NK-92 treated with Interleukin-12 subunit alpha and Interleukin-12 subunit beta, amount 100 ng/mL, for 24 hours (cell line): Measurements from ENCODE around the gene HOXA5.

Source experiments
- DNase-seq: peaks from one replicate; lab custom pipeline; 2025; lab: John Stamatoyannopoulos, UW

Gene HOXA5

GRCh38 chr7:27118580-27118979 is 24.9 kb downstream of the HOXA5 start:
- no peak for DNase-seq

GRCh38 chr7:27117887-27118491 is 25.5 kb downstream of the HOXA5 start:
- DNase-seq: no peak

DNA sequence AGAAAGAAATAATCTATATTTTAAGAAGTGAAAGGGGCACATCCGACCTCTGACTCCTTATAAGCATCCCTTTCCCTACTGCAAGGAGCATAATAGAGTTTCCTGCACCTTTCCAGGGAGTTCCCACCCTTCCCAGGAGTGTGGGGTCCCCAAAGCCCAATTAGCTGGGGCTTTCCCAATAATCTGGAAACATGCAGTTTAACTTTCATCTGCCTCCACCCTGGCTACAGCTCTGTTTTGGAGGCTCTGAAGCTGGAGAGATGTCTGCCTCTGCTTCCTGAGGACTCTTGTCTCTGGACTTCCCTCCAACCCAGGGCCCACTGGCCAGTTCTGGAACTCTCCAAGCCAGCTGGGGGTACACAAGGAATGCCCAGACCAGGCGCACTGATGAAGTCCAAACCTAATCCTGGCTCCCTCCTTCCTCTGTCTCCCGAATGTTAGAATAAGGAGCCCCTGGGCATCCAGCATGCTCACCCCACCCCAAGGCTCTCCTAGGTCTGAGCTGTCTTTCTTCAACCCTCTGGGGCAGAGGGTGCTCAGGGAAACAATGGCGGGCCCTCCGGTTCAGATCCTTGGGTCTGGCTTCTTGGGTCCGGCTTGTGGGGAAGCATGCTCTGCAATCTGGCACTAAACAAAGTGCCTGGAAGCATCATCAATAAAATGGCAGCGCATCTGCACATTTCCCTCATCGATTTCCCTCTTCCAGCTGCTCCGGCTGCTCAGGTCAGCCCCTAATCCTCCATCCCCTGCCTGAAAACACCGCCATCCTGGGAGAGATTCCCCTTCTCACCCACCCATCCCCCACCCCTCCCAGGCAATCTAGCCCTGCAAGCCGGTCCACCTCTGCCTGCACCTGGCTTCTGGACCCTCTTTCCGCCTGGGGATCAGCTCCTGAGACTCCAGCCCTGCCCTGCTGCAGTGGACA is 26.3 kb downstream of the HOXA5 start:
- DNase-seq: no peak

DNA sequence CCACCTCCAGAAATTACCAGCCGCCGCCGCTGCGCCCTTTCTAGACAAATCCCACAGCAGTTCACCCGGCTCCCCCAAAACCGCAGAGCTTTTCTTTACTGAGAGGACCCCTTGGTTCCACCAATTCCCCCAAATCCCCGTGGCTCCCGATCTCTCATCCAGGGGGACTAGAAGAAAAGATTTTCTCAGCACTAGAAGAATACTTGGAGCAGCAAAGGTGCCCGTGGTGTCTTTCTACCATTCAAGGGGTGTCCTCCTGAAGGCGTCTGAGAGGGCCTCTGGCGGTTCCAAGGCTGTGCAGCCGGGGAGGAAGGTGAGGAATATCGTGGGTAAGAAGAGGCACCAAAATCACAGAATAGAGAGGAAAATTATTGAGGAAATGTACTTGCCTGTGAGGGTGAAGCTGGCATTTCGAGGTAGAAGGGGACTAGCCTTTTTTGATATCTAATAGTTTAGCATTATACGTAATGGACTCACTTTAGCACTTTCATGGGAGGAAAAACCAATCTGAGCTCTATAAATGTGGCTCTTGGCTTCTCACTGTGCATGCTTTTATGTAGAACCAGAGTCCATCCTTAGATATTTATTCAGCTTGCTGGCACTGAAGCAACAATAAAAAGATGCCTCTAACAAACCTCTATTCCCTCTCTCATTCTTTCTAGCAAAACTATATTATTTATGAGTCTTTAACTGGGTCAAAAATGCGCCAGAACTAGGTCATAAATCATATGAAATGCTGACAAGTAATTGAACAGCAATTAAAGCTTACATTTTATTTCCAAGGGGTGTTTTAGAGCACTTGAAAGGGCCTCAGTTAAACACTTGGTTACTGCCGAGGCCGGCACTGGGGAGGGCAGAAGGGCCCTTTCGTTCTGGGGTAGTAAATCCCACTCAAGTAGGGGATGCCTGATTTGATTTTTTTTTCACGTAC is 27.2 kb downstream of the HOXA5 start:
- no peak for DNase-seq

DNA sequence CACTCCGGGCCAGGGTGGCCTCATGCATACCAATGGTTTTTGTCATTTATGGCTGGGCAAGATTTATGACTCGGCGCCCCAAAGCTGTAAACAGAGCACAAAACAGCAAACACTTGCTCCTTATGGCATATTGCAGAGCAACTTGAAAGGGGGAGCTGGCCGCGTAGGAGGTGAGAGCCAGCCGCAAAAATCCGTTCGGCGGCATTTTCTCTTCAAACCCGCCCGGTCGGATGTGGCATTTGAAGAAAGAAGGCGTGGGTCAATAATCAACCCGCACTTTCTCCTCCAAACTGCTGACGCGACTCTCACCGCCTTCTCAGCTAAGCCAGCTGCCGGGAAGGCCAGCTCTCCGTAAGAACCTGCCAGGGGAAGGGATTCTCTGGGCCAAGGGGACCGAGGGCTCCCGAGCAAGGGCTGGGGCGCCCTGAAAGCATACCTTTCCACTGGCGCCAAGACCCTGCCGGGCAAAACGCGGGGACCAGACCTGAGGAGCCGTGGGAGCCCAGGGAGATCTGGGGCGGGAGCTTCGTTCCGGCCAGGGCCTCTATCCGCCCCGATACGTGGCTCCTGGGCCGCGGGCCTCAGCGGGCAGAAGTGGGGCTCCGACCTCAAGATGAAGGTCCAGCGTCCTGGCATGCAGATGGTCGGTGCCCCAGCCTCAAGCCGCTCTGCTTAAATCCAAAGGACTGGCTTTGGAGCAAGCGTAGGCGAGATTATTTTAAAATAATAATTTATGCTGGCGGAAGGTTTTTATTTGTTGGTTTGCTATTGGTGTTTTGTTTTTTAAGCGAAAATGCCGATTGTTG is 28.1 kb downstream of the HOXA5 start:
- no peak for DNase-seq

- no peak for DNase-seq
Measured at GRCh38 chr7:27114881-27115220, 28.6 kb downstream of the HOXA5 start.

- no peak for DNase-seq
Measured at GRCh38 chr7:27113991-27114769, 29.3 kb downstream of the HOXA5 start.

DNA sequence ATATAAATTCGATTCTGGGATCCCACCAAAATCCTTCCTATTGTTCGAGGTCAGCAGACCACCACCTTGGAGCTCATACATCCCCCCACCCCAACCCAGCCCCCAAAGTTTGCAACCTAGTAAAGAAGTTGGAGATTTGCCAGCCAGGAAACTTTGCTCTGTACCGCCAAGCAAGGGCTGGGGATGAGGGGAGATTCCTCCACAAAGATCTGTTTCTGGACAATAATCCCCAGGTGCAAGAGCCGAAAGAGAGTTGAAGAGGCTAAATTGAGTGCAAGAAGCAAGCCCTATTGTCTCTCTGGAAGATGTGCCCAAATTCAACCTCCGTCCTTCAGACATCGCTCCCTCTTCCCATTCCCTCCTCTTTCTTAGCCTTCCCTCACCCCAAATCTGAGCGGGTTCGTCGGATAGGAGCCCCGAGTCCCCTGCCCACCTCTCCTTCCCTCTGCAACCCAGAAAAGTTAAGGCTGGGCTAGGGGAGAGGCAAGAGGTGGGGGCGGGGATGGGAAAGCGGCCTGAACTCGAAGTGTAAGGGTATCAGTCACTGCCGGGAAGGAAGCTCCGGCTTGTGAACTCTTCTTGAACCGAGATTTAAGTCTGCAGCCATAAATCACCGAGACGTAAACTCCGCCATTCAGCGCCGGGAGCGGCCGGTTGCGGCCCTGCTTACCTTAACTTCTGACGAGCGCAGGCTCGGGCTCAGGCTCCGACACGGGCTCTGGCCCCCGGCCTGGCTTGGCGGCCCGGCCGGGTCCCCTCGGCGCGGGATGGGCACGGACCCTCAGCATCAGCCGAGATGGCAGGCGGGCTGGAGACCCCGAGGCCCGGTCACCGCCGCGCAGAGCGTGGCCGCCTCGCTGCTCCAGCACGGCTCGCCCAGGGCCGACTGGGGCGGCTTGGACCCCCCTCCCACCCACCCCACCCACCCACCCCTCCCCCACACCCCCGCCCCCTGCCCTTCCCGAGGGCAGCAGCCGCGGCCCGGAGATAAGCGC is 30.2 kb downstream of the HOXA5 start:
- no peak for DNase-seq

- no peak for DNase-seq
Measured at GRCh38 chr7:27112361-27112760, 31.1 kb downstream of the HOXA5 start.

DNA sequence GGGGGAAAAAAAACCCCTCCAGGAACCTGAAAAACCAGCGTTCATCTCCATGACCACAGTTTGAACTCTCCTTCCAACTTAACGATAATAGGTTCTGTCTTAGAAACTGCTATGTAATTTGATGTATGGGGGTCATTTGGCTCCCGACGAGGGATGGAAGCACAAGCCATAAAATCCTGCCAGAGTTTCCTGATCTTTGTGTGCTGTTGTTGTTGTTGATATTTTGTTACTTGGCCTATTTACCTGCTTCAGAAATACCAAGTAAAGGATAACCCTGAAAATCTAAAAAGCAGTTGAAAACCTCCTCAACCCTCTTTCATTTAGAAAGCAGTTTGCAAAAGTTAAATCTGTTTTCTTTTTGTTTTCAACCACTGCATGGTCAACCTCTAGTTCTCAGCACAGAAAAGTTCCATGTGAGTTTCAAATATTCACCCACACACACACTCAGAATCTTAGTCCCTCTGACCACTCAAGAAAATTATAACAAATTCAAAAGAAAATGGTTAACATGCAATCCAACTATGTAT is 31.7 kb downstream of the HOXA5 start:
- no peak for DNase-seq

DNA sequence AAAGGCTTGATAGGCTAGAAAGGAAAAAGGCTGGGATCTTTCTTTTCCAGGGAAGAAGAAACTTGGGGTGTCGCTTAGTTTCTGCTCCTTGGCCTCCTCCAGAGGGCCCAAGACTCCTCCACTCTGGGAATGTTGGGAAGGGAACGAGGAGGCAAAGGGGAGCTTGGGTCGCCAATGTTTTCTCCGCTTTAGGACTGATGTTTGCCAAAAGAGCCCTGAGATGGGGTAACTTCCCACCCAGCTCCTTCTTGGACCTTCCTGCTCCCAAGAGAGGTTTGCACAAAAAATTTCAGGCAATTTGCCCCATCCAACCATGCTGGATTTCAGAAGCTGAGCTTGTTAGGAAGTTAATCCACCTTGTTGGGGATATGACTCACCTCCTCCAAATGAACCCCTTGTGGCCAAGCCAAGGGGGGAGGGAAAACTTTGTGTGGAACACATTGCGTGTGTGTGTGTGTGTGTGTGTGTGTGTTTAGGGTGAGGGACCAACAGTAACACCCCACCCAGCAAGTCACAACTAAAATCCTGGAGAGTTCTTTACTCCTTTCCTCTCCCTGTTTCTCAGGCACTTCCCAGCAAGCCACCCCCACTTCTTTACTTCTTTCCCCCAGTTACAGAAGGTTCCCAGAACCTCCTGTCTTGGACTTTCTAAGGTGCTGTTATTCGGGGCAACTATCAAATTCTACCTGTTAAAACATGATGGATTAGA is 32.3 kb downstream of the HOXA5 start:
- no peak for DNase-seq

DNA sequence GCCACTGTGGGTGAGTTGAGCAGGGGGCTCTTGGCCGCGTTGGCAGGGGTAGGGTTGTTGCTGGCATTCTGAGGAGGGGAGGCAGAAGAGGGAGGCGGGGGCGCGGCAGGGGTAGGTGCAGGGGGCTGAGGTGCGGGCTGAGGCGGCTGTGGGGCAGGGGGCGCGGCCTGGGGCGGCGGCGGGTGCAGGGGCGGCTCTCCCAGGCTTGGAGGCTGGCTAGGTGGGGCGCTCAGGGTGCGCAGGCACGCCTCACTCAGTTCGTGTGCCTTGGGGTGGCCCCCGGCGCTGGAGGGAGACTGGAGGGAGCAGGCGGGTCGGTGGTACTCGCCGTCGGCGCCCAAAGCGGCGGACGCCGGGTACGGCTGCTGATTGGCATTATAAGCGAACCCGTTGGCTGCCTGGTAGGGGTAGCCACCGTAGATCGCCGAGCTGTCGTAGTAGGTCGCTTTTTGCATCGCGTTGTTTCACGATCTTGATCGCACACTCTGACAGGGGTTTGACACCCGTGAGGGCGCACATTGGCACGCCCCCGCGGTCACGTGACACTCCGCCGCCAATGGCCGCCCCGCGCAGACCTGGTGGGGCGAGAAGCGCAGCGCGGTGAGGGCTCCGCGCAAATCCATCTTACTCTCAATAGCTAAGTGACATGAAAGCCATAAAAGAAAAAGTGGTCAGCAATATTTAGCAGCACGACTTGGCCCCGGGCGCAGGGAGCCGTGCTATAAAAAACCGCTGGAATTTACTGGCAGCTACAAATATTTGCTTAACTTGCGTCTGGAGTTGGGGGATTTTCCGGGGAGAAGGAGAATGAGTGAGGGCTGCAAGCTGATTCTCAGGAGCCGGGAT is 33.1 kb downstream of the HOXA5 start:
- no peak for DNase-seq

GRCh38 chr7:27109466-27110185 is 33.9 kb downstream of the HOXA5 start:
- no peak for DNase-seq

DNA sequence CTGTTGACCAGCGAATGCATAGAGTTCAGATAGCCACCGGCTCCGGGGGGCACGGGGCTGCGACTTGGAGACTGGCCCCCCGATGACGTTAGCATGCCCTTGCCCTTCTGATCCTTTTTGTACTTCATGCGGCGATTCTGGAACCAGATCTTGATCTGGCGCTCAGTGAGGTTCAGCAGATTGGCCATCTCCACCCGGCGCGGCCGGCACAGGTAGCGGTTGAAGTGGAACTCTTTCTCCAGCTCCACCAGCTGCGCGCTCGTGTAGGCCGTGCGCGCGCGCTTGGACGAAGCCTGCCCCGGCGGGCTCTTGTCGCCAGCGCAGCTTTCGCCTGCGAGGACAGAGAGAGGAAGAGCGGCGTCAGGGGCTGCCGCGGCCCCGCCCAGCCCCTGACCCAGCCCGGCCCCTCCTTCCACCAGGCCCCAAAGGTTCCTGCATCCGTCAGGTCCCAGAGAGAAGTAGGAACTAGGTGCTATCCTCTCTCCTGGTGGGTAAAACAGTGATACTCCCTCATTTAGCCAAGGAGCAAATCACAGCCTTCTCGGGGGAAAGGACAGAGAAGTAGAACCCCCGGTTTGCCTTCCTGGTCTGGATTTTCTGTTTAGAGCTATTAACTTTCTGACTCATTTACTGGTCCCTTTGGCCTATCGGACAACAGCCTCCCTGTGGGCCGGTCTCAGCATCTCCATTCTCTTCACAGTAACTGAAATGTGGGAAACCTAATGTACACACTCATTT is 34.9 kb downstream of the HOXA5 start:
- DNase-seq: no peak

GRCh38 chr7:27107391-27108381 is 35.8 kb downstream of the HOXA5 start:
- no peak for DNase-seq
